ENCODE results near the gene TBX2.

The TBX2 gene

DNA sequence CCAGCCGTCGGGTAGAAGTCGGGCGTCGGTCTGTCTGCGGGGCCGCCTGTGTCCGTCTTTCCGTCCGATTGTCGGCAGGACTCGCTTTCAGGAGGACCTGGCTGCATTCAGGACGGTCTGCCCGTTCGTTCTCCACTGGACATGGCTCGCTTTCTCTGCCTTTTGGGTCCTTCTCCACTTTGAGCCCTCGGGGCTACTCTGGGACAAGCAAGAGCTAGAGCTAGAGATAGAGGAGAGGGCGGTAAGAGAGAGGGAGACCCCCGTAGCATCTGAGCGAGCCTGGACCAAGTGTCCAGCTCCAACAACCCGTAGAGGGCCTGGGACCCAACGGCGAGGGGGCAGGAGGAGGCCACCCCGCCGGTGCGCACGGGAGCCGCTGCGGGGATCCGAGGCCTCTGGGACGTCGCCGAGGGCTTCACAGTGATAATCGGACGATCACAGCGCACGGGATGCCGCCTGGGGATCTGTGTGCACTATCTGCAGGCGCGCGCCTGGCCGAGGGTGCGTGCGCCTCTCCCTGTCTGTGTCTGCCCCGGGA, 57.1 kb downstream of the TBX2 start:
- H3K4me1 ChIP-seq (ENCODE audit: control insufficient read depth, insufficient read depth, low read length): no peaks in the 10 kb centered on the region
- H3K27ac ChIP-seq (ENCODE audit: extremely low read depth, low read depth, low read length): no peak overlapping the region
- no peak overlapping the region for H3K4me3 ChIP-seq (ENCODE audit: low read depth, low read length)
- ChIA-PET CTCF (no interaction called here), POLR2A (no interaction called here)
- no peaks in the 10 kb centered on the region for H3K9me3 ChIP-seq (ENCODE audit: control insufficient read depth, insufficient read depth, low read depth, low read length)
- TF ChIP-seq ZNF433 (tag by site-specific recombination; IDR thresholded peaks at IDR 0.05; ENCODE audit: low read depth): no peak
- no peak for TF ChIP-seq GLI4 (tag by site-specific recombination; IDR thresholded peaks at IDR 0.05)
- TF ChIP-seq ZNF274 (IDR thresholded peaks at IDR 0.05; ENCODE audit: low read length): no peak
- TF ChIP-seq ZNF274 (tag by site-specific recombination; IDR thresholded peaks at IDR 0.05; ENCODE audit: borderline replicate concordance): no peak
- no peak for TF ChIP-seq ZBTB1 (tag by site-specific recombination; IDR thresholded peaks at IDR 0.05)
- TF ChIP-seq, protein P1, sequence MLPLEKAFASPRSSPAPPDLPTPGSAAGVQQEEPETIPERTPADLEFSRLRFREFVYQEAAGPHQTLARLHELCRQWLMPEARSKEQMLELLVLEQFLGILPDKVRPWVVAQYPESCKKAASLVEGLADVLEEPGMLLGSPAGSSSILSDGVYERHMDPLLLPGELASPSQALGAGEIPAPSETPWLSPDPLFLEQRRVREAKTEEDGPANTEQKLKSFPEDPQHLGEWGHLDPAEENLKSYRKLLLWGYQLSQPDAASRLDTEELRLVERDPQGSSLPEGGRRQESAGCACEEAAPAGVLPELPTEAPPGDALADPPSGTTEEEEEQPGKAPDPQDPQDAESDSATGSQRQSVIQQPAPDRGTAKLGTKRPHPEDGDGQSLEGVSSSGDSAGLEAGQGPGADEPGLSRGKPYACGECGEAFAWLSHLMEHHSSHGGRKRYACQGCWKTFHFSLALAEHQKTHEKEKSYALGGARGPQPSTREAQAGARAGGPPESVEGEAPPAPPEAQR (tag by site-specific recombination; IDR thresholded peaks at IDR 0.05): no peak
- H3K36me3 ChIP-seq (ENCODE audit: control insufficient read depth in 2 of 2, insufficient read depth in 1 of 2, low read length in 2 of 2): no peaks in the 10 kb centered on the region

DNA sequence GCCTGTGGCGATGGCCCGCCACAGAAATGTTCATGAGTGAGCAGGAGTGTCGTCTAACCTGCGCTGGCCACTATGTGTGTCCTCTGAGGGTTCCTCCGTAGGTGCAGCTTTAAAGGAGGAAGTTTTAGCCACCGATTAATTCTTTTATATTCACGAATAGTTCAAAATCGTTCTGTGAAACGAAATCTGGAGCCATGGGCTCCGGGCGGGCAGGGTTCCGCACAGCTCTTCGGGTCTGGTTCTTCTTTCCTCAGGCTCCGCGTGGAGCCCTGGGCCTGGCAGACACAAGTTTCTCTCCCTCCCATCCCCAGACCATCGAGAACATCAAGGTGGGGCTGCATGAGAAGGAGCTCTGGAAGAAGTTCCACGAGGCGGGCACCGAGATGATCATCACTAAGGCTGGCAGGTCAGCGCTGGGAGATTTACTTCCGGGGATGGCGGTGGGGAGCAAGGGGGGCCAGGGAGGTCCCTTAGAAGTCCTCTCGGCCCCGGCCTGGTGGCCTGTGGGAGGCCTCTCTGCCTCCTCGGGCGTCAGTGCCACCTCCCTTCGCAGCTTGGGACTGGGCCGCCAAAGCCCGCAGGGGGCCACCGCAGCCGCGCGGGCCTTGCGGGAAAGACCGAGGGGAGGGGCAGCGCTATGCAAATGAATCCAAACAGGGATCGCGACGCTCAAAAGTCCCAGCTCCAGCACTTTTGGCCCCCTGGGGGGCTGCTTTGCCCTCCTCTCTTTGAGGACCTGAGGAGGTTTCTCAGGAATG, 57.8 kb downstream of the TBX2 start:
- Histone ChIP-seq H3K4me1 (ENCODE audit: control insufficient read depth, insufficient read depth, low read length) (no peaks in the 10 kb centered on the region), H3K27ac (ENCODE audit: extremely low read depth, low read depth, low read length) (no peak overlapping the region), H3K36me3 (ENCODE audit: control insufficient read depth in 2 of 2, insufficient read depth in 1 of 2, low read length in 2 of 2) (no peaks in the 10 kb centered on the region), H3K9me3 (ENCODE audit: control insufficient read depth, insufficient read depth, low read depth, low read length) (no peaks in the 10 kb centered on the region), H3K4me3 (ENCODE audit: low read depth, low read length) (no peak overlapping the region)
- no peak for TF ChIP-seq SETDB1 (IDR thresholded peaks at IDR 0.05; ENCODE audit: insufficient read length, low read length)
- TF ChIP-seq, protein P2, sequence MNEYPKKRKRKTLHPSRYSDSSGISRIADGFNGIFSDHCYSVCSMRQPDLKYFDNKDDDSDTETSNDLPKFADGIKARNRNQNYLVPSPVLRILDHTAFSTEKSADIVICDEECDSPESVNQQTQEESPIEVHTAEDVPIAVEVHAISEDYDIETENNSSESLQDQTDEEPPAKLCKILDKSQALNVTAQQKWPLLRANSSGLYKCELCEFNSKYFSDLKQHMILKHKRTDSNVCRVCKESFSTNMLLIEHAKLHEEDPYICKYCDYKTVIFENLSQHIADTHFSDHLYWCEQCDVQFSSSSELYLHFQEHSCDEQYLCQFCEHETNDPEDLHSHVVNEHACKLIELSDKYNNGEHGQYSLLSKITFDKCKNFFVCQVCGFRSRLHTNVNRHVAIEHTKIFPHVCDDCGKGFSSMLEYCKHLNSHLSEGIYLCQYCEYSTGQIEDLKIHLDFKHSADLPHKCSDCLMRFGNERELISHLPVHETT (tag by site-specific recombination; IDR thresholded peaks at IDR 0.05): no peak
- TF ChIP-seq, protein P3, sequence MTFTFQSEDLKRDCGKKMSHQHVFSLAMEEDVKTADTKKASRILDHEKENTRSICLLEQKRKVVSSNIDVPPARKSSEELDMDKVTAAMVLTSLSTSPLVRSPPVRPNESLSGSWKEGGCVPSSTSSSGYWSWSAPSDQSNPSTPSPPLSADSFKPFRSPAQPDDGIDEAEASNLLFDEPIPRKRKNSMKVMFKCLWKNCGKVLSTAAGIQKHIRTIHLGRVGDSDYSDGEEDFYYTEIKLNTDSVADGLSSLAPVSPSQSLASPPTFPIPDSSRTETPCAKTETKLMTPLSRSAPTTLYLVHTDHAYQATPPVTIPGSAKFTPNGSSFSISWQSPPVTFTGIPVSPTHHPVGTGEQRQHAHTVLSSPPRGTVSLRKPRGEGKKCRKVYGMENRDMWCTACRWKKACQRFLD (tag by site-specific recombination; IDR thresholded peaks at IDR 0.05): no peak
- no peak for TF ChIP-seq ZNF768 (tag by site-specific recombination; IDR thresholded peaks at IDR 0.05)
- TF ChIP-seq, protein P4, sequence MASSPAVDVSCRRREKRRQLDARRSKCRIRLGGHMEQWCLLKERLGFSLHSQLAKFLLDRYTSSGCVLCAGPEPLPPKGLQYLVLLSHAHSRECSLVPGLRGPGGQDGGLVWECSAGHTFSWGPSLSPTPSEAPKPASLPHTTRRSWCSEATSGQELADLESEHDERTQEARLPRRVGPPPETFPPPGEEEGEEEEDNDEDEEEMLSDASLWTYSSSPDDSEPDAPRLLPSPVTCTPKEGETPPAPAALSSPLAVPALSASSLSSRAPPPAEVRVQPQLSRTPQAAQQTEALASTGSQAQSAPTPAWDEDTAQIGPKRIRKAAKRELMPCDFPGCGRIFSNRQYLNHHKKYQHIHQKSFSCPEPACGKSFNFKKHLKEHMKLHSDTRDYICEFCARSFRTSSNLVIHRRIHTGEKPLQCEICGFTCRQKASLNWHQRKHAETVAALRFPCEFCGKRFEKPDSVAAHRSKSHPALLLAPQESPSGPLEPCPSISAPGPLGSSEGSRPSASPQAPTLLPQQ (tag by site-specific recombination; IDR thresholded peaks at IDR 0.05): no peak
- no peak for TF ChIP-seq KLF8 (tag by site-specific recombination; IDR thresholded peaks at IDR 0.05)
- no peak for TF ChIP-seq ZNF747 (tag by site-specific recombination; IDR thresholded peaks at IDR 0.05)
- TF ChIP-seq ZNF571 (tag by site-specific recombination; IDR thresholded peaks at IDR 0.05): no peak
- ChIA-PET CTCF (no interaction called here), POLR2A (no interaction called here)

DNA sequence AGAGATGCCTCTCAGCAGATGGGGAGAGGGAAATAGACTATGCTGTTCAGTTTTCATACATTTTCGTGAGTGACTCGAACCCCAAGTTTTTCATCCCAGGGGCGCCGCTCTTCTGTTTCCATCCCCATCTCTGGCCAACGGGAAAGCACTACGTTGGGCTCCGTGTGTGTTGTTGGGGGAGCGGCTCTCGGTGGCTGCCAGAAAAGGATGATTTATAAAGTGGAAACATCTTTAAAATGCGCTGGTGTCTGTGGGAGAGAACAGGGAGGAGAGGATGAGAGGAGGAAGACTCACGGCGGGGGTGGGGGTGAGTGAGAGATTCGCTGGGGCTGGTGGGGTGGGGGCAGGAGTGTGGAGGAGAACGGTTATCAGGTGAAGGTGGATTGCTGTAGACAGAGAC, 58.4 kb downstream of the TBX2 start:
- ChIA-PET POLR2A (no interaction called here), CTCF (interaction anchor here (0.5 kb wide), 1 partner anchor 608 kb away, joined by 3 read pairs; no protein-coding TSS in a partner anchor)
- Histone ChIP-seq H3K27ac (ENCODE audit: extremely low read depth, low read depth, low read length) (no peak overlapping the region), H3K4me3 (ENCODE audit: low read depth, low read length) (no peak overlapping the region), H3K4me1 (ENCODE audit: control insufficient read depth, insufficient read depth, low read length) (no peaks in the 10 kb centered on the region), H3K9me3 (ENCODE audit: control insufficient read depth, insufficient read depth, low read depth, low read length) (no peaks in the 10 kb centered on the region), H3K36me3 (ENCODE audit: control insufficient read depth in 2 of 2, insufficient read depth in 1 of 2, low read length in 2 of 2) (no peaks in the 10 kb centered on the region)
- TF ChIP-seq ZFP69B (tag by site-specific recombination; IDR thresholded peaks at IDR 0.05): no peak
- TF ChIP-seq, protein P5, sequence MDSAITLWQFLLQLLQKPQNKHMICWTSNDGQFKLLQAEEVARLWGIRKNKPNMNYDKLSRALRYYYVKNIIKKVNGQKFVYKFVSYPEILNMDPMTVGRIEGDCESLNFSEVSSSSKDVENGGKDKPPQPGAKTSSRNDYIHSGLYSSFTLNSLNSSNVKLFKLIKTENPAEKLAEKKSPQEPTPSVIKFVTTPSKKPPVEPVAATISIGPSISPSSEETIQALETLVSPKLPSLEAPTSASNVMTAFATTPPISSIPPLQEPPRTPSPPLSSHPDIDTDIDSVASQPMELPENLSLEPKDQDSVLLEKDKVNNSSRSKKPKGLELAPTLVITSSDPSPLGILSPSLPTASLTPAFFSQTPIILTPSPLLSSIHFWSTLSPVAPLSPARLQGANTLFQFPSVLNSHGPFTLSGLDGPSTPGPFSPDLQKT (IDR thresholded peaks at IDR 0.05; ENCODE audit: borderline replicate concordance, low read depth, low read length): no peak
- TF ChIP-seq KLF10 (tag by site-specific recombination; IDR thresholded peaks at IDR 0.05): no peak
- no peak for TF ChIP-seq ZXDB (tag by site-specific recombination; IDR thresholded peaks at IDR 0.05)
- no peak for TF ChIP-seq ZNF560 (tag by site-specific recombination; IDR thresholded peaks at IDR 0.05; ENCODE audit: borderline replicate concordance)
- TF ChIP-seq, protein P6, sequence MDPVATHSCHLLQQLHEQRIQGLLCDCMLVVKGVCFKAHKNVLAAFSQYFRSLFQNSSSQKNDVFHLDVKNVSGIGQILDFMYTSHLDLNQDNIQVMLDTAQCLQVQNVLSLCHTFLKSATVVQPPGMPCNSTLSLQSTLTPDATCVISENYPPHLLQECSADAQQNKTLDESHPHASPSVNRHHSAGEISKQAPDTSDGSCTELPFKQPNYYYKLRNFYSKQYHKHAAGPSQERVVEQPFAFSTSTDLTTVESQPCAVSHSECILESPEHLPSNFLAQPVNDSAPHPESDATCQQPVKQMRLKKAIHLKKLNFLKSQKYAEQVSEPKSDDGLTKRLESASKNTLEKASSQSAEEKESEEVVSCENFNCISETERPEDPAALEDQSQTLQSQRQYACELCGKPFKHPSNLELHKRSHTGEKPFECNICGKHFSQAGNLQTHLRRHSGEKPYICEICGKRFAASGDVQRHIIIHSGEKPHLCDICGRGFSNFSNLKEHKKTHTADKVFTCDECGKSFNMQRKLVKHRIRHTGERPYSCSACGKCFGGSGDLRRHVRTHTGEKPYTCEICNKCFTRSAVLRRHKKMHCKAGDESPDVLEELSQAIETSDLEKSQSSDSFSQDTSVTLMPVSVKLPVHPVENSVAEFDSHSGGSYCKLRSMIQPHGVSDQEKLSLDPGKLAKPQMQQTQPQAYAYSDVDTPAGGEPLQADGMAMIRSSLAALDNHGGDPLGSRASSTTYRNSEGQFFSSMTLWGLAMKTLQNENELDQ (tag by site-specific recombination; IDR thresholded peaks at IDR 0.05; ENCODE audit: low read depth): no peak
- no peak for TF ChIP-seq ZNF623 (tag by site-specific recombination; IDR thresholded peaks at IDR 0.05)
- TF ChIP-seq ZNF792 (tag by site-specific recombination; IDR thresholded peaks at IDR 0.05): no peak
- TF ChIP-seq ZNF223 (tag by site-specific recombination; IDR thresholded peaks at IDR 0.05): no peak
